GM21360 (cell line): ENCODE measurements around the gene POLD3.

ENCODE experiments used
- ATAC-seq: cut with Tn5 transposase; IDR thresholded peaks from one replicate; pipeline ENCODE4 v1.9.1; 2021; ENCODE audit warnings: mild to moderate bottlenecking, moderate library complexity; ENCODE audit not compliant: unreplicated experiment

POLD3 gene

GRCh38 chr11:74686792-74687191, 94.4 kb downstream of the POLD3 start:
- ATAC-seq, result no peak

- no peak for ATAC-seq
Observed at GRCh38 chr11:74687237-74688023, 95.0 kb downstream of the POLD3 start.

- ATAC-seq, result no peak
Observed at GRCh38 chr11:74689666-74690065, 97.3 kb downstream of the POLD3 start.

- no peak for ATAC-seq
Observed at GRCh38 chr11:74691755-74692154, 99.4 kb downstream of the POLD3 start.
